Endothelial cell of umbilical vein (primary cell): ENCODE data around the gene STK39. TPM values are rescaled to one million over a fixed set of nuclear protein-coding genes. Genes with fewer than 3 reads are reported as not detected.
A peak's percentile ranks its signal among the peaks of the same experiment; 100 is the strongest.

Experiments
- BruUV-seq: library from RNA; stranded (reverse); fragments of 400-500 nt; replicated peaks from 2 replicates; lab custom pipeline; 2021; lab: Mats Ljungman, UMichigan
- CTCF ChIA-PET: fragments of 300-600, 350-600 bp; sonication (Branson Sonifier 250); formaldehyde crosslinking; loops from one replicate; lab custom pipeline; 2021; ENCODE audit warnings: antibody characterized with exemption, inconsistent platforms; lab: Charles Lee
- POLR2A ChIA-PET: fragments of 300-600, 350-600 bp; sonication (Branson Sonifier 250); formaldehyde crosslinking; loops from one replicate; lab custom pipeline; 2021; ENCODE audit warnings: antibody characterized with exemption, inconsistent platforms; lab: Charles Lee
- DNase-seq: peaks from one replicate; pipeline ENCODE4 v3.0.0-alpha.2; 2011; ENCODE audit warnings: low read depth, low spot score
- FAIRE-seq: peaks from 2 replicates; lab custom pipeline; 2011; peaks lifted over from hg19 to GRCh38; lab: Jason Lieb, UNC
- H2AFZ ChIP-seq: 2 replicates; pipeline ENCODE4 v1.6.0; 2012; ENCODE audit warnings: low read depth, low read length, control low read depth, inconsistent platforms
- H3K27ac ChIP-seq: 2 replicates; pipeline ENCODE4 v1.5.1; 2011; ENCODE audit warnings: low read depth, mild to moderate bottlenecking, control low read depth, low read length, moderate library complexity; ENCODE audit not compliant: insufficient read depth
- H3K27me3 ChIP-seq, 2 experiments: 2 replicates each; pipeline versions ENCODE4 v1.6.0 to v1.6.1; 2011; ENCODE audit warnings: low read length in 2 of 2, mixed read lengths in 1 of 2; ENCODE audit not compliant: control insufficient read depth in 2 of 2, insufficient read depth in 2 of 2
- H3K36me3 ChIP-seq, 2 experiments: 2 replicates in 1 of 2; 3 replicates in 1 of 2; pipeline ENCODE4 v1.5.1; 2011; ENCODE audit warnings: low read length in 2 of 2, mild to moderate bottlenecking in 1 of 2, moderate library complexity in 1 of 2; ENCODE audit not compliant: control insufficient read depth in 2 of 2, insufficient read depth in 2 of 2; ENCODE audit errors: extremely low read depth in 1 of 2
- H3K4me1 ChIP-seq: 3 replicates; pipeline ENCODE4 v1.5.1; 2011; ENCODE audit warnings: mild to moderate bottlenecking, low read length; ENCODE audit not compliant: control insufficient read depth, insufficient read depth; ENCODE audit errors: extremely low read depth
- H3K4me2 ChIP-seq: 2 replicates; pipeline ENCODE4 v1.6.1; 2011; ENCODE audit warnings: low read length, control low read depth, mixed read lengths; ENCODE audit not compliant: insufficient read depth
- H3K4me3 ChIP-seq, 3 experiments: fragments of 200-600 bp in 1 of 3; sonication (generic), shearing (Covaris generic) in 1 of 3; replicated peaks in 1 of 3; 2 replicates each; pipeline ENCODE4 v1.5.1; 2011 to 2016; ENCODE audit warnings: control low read depth in 3 of 3, low read length in 3 of 3, mild to moderate bottlenecking in 2 of 3, inconsistent platforms in 1 of 3, low read depth in 1 of 3, moderate library complexity in 1 of 3; ENCODE audit not compliant: insufficient read depth in 1 of 3
- H3K79me2 ChIP-seq: 2 replicates; pipeline ENCODE4 v1.6.0; 2012; ENCODE audit warnings: low read length, inconsistent platforms; ENCODE audit not compliant: control insufficient read depth, insufficient read depth
- H3K9ac ChIP-seq: replicated peaks from 2 replicates; pipeline ENCODE3; 2011; ENCODE audit warnings: low read length, control low read depth; ENCODE audit not compliant: insufficient read depth; ENCODE audit errors: extremely low read depth
- H3K9me1 ChIP-seq: replicated peaks from 3 replicates; pipeline ENCODE4 v1.6.0; 2011; ENCODE audit warnings: mild to moderate bottlenecking, low read length; ENCODE audit not compliant: control insufficient read depth, insufficient read depth; ENCODE audit errors: extremely low read depth
- H3K9me3 ChIP-seq: replicated peaks from 2 replicates; pipeline ENCODE4 v1.5.1; 2012; ENCODE audit warnings: low read length, inconsistent platforms; ENCODE audit not compliant: control insufficient read depth, insufficient read depth
- H4K20me1 ChIP-seq: replicated peaks from 2 replicates; pipeline ENCODE3; 2011; ENCODE audit warnings: mild to moderate bottlenecking, low read length; ENCODE audit not compliant: control insufficient read depth, insufficient read depth; ENCODE audit errors: extremely low read depth
- CTCF ChIP-seq, 2 donors: IDR thresholded peaks; 1 replicate in 1 of 2; 2 replicates in 1 of 2; pipeline ENCODE4 v1.5.1; 2011; ENCODE audit warnings: low read length in 2 of 2, mild to moderate bottlenecking in 2 of 2, moderate library complexity in 2 of 2, control low read depth in 1 of 2, inconsistent platforms in 1 of 2, low read depth in 1 of 2; ENCODE audit not compliant: insufficient read depth in 1 of 2; ENCODE audit errors: extremely low read depth in 1 of 2
- GATA2 ChIP-seq: IDR thresholded peaks from 2 replicates; pipeline ENCODE4 v1.7.0; 2011; ENCODE audit warnings: low read depth, mild to moderate bottlenecking, moderate library complexity, mixed read lengths, low read length; ENCODE audit not compliant: insufficient read length, insufficient read depth
- JUN ChIP-seq: IDR thresholded peaks from 2 replicates; pipeline ENCODE4 v1.6.1; 2011; ENCODE audit warnings: borderline replicate concordance, low read depth; ENCODE audit not compliant: insufficient read length, insufficient read depth
- MYC ChIP-seq: IDR thresholded peaks from one replicate; pipeline ENCODE4 v1.6.1; 2011; ENCODE audit warnings: mild to moderate bottlenecking, low read depth, low read length
- POLR2A ChIP-seq: IDR thresholded peaks from 2 replicates; pipeline ENCODE4 v1.6.1; 2012; ENCODE audit warnings: low read depth, mild to moderate bottlenecking, control low read depth, low read length
- POLR2AphosphoS5 ChIP-seq: IDR thresholded peaks from 2 replicates; pipeline ENCODE4 v1.6.1; 2012; ENCODE audit warnings: low read depth, mild to moderate bottlenecking, control low read depth, low read length, moderate library complexity; ENCODE audit not compliant: insufficient read depth
- dilution Hi-C: fragments of 300-500 bp; cut with MboI; formaldehyde crosslinking; loops from one replicate; pipeline ENCODE4 v1.15.0; 2019; ENCODE audit warnings: low sequenced_read_pairs; ENCODE audit not compliant: extremely low pct_ligation_motif_present
- intact Hi-C: fragments of 100-400 bp; cut with micrococcal nuclease; formaldehyde crosslinking; loops from one replicate; pipeline ENCODE4 v1.10.0; 2022
- polyA plus RNA-seq, 4 experiments: library from polyadenylated mRNA; depleted of rRNA in 3 of 4; stranded (reverse) in 3 of 4; unstranded in 1 of 4; fragments of >200 nt; gene quantifications; 2 replicates each; pipeline versions ENCODE4 v1.2.1 to v1.2.3, GENCODE V29; 2011 to 2012; ENCODE audit warnings: missing spikeins in 1 of 4
- total RNA-seq: library from RNA; stranded (reverse); gene quantifications from 2 replicates; pipeline ENCODE4 v1.2.3, GENCODE V29; 2021
- TF ChIP-seq, protein P1 (sequence below): IDR thresholded peaks from 2 replicates; pipeline ENCODE4 v1.6.1; 2011; ENCODE audit not compliant: insufficient read depth, insufficient read length

The STK39 gene
- total and polyA plus RNA-seq, 2 donors (not counting 3 experiments of a cell fraction or from before 2014, with no cell fraction given), result 4.6 to 13.1 TPM

- no peak overlapping the region for H3K27ac ChIP-seq
- ChIA-PET CTCF (interaction anchor here (0.7 to 2.7 kb wide), 12 partner anchors 15 to 1596 kb away, joined by 3 to 25 read pairs (median 4); no protein-coding TSS in a partner anchor), POLR2A (no interaction called here)
- DNase-seq (peak; percentile 34), FAIRE-seq (no peak)
- H2AFZ ChIP-seq, result no peak overlapping the region
- no peaks in the 10 kb centered on the region for H3K36me3 ChIP-seq
- H3K9me3 ChIP-seq, result no peaks in the 10 kb centered on the region
- no TSS peak for BruUV-seq
- H3K79me2 ChIP-seq, result no peaks in the 10 kb centered on the region
- peak overlapping the region; percentile 49 for H3K4me2 ChIP-seq
- intact Hi-C loops (loop anchor here (1.0 to 10.0 kb wide), 4 partner anchors 112 to 782 kb away; partner anchors contain the start of gene STK39), dilution Hi-C loops (no loop called here)
- no peak overlapping the region for H3K9ac ChIP-seq
- H3K27me3 ChIP-seq, result no peaks in the 10 kb centered on the region
- no peaks in the 10 kb centered on the region for H3K9me1 ChIP-seq
- peaks cover 9% of the 10 kb centered on the region for H3K4me1 ChIP-seq
- H3K4me3 ChIP-seq, result no peak overlapping the region
- TF ChIP-seq POLR2AphosphoS5, result no peak
- no peak for TF ChIP-seq GATA2
- TF ChIP-seq CTCF (IDR thresholded peaks at IDR 0.05; ENCODE audit: extremely low read depth in 1 of 2, insufficient read depth in 1 of 2, low read depth in 1 of 2, low read length in 2 of 2), result no peak
- TF ChIP-seq JUN, result no peak
- TF ChIP-seq, protein P1, sequence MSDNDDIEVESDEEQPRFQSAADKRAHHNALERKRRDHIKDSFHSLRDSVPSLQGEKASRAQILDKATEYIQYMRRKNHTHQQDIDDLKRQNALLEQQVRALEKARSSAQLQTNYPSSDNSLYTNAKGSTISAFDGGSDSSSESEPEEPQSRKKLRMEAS, result no peak
- no peak for TF ChIP-seq MYC
- no peak for TF ChIP-seq POLR2A
- no peaks in the 10 kb centered on the region for H4K20me1 ChIP-seq
These were observed 111.8 kb downstream of the STK39 start for GRCh38 chr2:168135630-168136029.
